VCaP (cell line): ENCODE measurements around the gene NCOR1.
"Not testable (repeated sequence)": the region's sequence is repeated elsewhere in the genome, so short reads cannot be mapped to it uniquely, and the experiment has no call there.

ENCODE experiments used
- H3K27ac ChIP-seq: fragments of 450-650 bp; 2 replicates; pipeline ENCODE4 v1.5.1; 2017
- CTCF ChIP-seq: fragments of 450-650 bp; conservative IDR thresholded peaks from 2 replicates; pipeline ENCODE4 v1.5.1; 2017; ENCODE audit warnings: mild to moderate bottlenecking, moderate library complexity

Gene NCOR1

GRCh38 chr17:16131593-16131992 lies 83.7 kb downstream of the NCOR1 start:
- H3K27ac ChIP-seq, result peak overlapping the region; percentile 68
- no peak for TF ChIP-seq CTCF

- no peak for TF ChIP-seq CTCF
- peak overlapping the region; percentile 68 for H3K27ac ChIP-seq
Observed at GRCh38 chr17:16129441-16130205, 85.7 kb downstream of the NCOR1 start.

DNA sequence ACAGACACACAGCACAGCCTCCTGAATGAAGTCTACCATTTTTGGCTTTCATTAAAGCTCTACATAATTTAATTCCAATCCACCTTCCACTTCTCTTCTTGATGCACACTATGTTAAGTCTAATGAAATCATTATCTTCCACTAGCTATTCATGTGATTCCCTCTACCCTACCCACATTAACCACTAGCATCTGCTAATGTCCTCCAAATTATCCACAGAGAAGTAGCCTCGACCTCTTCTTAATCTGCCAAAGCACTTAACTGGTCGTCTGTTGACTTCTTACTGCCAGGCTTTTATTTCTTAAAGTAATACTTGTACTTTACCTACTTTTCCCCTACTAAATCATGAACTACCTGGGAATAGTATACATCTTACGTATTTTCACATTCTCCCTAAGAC lies 91.8 kb downstream of the NCOR1 start:
- no peak overlapping the region for H3K27ac ChIP-seq
- TF ChIP-seq CTCF, result no peak

DNA sequence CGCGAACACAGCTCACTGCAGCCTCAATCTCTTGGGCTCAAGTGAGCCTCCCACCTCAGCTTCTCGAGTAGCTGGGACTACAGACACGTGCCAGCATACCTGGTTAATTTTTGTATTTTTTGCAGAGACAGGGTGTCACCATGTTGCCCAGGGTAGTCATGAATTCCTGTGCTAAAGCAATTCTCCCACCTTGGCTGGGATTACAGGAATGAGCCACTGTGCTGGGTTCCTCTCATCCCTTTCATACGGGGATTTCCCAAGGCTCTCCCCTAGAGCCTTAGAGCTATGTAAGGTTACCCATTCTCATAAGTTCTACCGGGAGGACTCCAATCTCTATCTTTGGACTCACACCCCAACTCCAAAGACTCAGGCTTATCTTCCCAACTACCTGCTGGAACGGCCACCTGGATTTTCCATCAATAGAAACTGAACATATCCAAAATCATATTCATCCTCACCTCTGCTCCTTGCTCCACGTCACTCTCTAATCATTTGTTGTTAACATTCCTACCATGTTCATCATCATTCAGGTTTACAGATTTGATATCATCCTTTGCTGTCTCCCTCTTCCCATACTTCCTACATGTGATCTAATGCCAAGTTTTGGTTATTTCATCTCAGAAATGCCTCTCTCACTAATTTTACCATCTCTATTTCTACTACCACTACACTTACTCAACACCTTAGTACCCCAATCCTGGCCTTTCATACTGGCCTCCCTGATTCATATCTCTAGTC lies 92.5 kb downstream of the NCOR1 start:
- TF ChIP-seq CTCF, result no peak
- H3K27ac ChIP-seq, result no peak overlapping the region

- no peak overlapping the region for H3K27ac ChIP-seq
- no peak for TF ChIP-seq CTCF
Observed at GRCh38 chr17:16121915-16122314, 93.4 kb downstream of the NCOR1 start.

DNA sequence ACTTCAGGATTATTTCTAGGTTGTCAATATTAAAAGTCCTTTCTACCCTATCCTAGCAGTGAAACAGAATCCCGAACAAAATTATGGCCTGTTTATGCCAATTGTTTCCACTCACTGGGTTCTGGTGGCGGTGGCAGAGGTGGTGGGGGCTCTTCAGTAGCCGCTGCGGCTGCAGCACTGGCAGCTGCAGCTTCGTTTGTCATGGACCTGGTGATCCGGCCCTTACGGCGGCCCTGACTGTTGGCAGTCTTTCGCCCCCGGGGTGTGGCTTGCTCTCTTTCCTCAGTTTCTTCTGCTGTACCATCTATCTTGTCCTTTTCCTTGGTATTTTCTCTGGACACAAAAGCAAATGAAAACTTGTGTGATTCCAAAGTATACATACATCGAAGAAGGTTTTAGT lies 94.4 kb downstream of the NCOR1 start:
- TF ChIP-seq CTCF, result no peak
- H3K27ac ChIP-seq, result no peak overlapping the region

GRCh38 chr17:16117149-16117548 lies 98.2 kb downstream of the NCOR1 start:
- H3K27ac ChIP-seq, result no peak overlapping the region
- no peak for TF ChIP-seq CTCF

- H3K27ac ChIP-seq, result not testable (repeated sequence)
Observed at GRCh38 chr17:16115077-16115698, 100.1 kb downstream of the NCOR1 start.
